Neural progenitor cell (in vitro differentiated cells): ENCODE results near the gene ARSB. TPM values are rescaled to one million over a fixed set of nuclear protein-coding genes. Genes with fewer than 3 reads are reported as not detected.

ENCODE experiments used
- DNase-seq: peaks from one replicate; pipeline ENCODE4 v3.0.0-alpha.2; 2016; ENCODE audit warnings: low spot score
- H2AFZ ChIP-seq: fragments of 200-600 bp; sonication (generic); replicated peaks from 2 replicates; pipeline ENCODE4 v1.6.1; 2016; ENCODE audit warnings: antibody characterized with exemption
- H3F3A ChIP-seq: fragments of 200-600 bp; sonication (generic); 2 replicates; pipeline ENCODE4 v1.6.1; 2016; ENCODE audit warnings: antibody characterized with exemption, low read depth
- H3K27ac ChIP-seq: fragments of 200-600 bp; sonication (generic); 2 replicates; pipeline ENCODE4 v1.5.1; 2016; ENCODE audit warnings: mild to moderate bottlenecking
- H3K27me3 ChIP-seq: fragments of 200-600 bp; sonication (generic); 2 replicates; pipeline ENCODE4 v1.6.1; 2016; ENCODE audit warnings: mild to moderate bottlenecking, moderate library complexity
- H3K36me3 ChIP-seq: fragments of 200-600 bp; sonication (generic); 2 replicates; pipeline ENCODE4 v1.5.1; 2016
- H3K4me1 ChIP-seq: fragments of 200-600 bp; sonication (generic); 2 replicates; pipeline ENCODE4 v1.6.1; 2016; ENCODE audit warnings: mixed run types
- H3K4me2 ChIP-seq: fragments of 200-600 bp; sonication (generic); 2 replicates; pipeline ENCODE4 v1.6.1; 2016
- H3K4me3 ChIP-seq: fragments of 200-600 bp; sonication (generic); 2 replicates; pipeline ENCODE4 v1.5.1; 2016
- H3K79me2 ChIP-seq: fragments of 200-600 bp; sonication (generic); 2 replicates; pipeline ENCODE4 v1.6.1; 2016; ENCODE audit warnings: low read depth
- H3K9ac ChIP-seq: fragments of 200-600 bp; sonication (generic); 2 replicates; pipeline ENCODE4 v1.6.1; 2016
- H3K9me3 ChIP-seq: fragments of 200-600 bp; sonication (generic); 2 replicates; pipeline ENCODE4 v1.5.1; 2016; ENCODE audit warnings: low read depth
- H4K20me1 ChIP-seq: fragments of 200-600 bp; sonication (generic); 2 replicates; pipeline ENCODE4 v1.6.1; 2016; ENCODE audit warnings: low read depth
- H3K27ac Mint-ChIP-seq: 3 replicates; pipeline ENCODE4 v1.8.0; 2021; ENCODE audit warnings: mixed read lengths
- H3K27me3 Mint-ChIP-seq: 2 replicates; pipeline ENCODE4 v1.8.0; 2022; ENCODE audit warnings: low read depth, mild to moderate bottlenecking, inconsistent platforms, moderate library complexity, mixed read lengths; ENCODE audit not compliant: insufficient read depth
- H3K36me3 Mint-ChIP-seq: 3 replicates; pipeline ENCODE4 v1.8.0; 2021; ENCODE audit warnings: mixed read lengths
- H3K4me1 Mint-ChIP-seq: 3 replicates; pipeline ENCODE4 v1.8.0; 2021; ENCODE audit warnings: mixed read lengths
- H3K4me3 Mint-ChIP-seq: 3 replicates; pipeline ENCODE4 v1.8.0; 2021; ENCODE audit warnings: mild to moderate bottlenecking, moderate library complexity, mixed read lengths
- H3K9me3 Mint-ChIP-seq: 3 replicates; pipeline ENCODE4 v1.8.0; 2020; ENCODE audit warnings: mixed read lengths
- CTCF ChIP-seq: fragments of 200-600 bp; sonication (generic); IDR thresholded peaks from 2 replicates; pipeline ENCODE4 v1.5.1; 2017; ENCODE audit warnings: antibody characterized with exemption, mild to moderate bottlenecking
- EZH2 ChIP-seq: fragments of 200-600 bp; sonication (generic); IDR thresholded peaks from 2 replicates; pipeline ENCODE4 v1.6.1; 2017; ENCODE audit warnings: antibody characterized with exemption, mild to moderate bottlenecking, moderate library complexity
- EZH2phosphoT487 ChIP-seq: fragments of 200-600 bp; sonication (generic); IDR thresholded peaks from 2 replicates; pipeline ENCODE4 v1.6.1; 2017; ENCODE audit warnings: antibody characterized with exemption
- total RNA-seq: library from RNA; depleted of rRNA; stranded (reverse); fragments of >200 nt; gene quantifications from 2 replicates; pipeline ENCODE4 v1.2.3, GENCODE V29; 2015; ENCODE audit warnings: low replicate concordance

The ARSB gene
- total RNA-seq, 1 donor from 2014 or later, result 15.3 TPM

- Mint-ChIP-seq H3K9me3 (no peaks in the 10 kb centered on the region), H3K27me3 (no peaks in the 10 kb centered on the region), H3K4me3 (no peak overlapping the region), H3K4me1 (peaks cover 18% of the 10 kb centered on the region), H3K27ac (no peak overlapping the region), H3K36me3 (peaks cover 8% of the 10 kb centered on the region)
- no peaks in the 10 kb centered on the region for H3K27me3 ChIP-seq
- DNase-seq, result peak; percentile 23
- no peaks in the 10 kb centered on the region for H3K79me2 ChIP-seq
- TF ChIP-seq EZH2phosphoT487 (no peak), CTCF (no peak), EZH2 (no peak)
- no peaks in the 10 kb centered on the region for H3K36me3 ChIP-seq
- peak overlapping the region; percentile 21 for H3K4me2 ChIP-seq
- H3K9ac ChIP-seq, result no peak overlapping the region
- peaks cover 18% of the 10 kb centered on the region for H3F3A ChIP-seq
- H3K9me3 ChIP-seq, result no peaks in the 10 kb centered on the region
- no peak overlapping the region for H3K4me3 ChIP-seq
- H3K4me1 ChIP-seq, result peaks cover 22% of the 10 kb centered on the region
- no peak overlapping the region for H3K27ac ChIP-seq
- H2AFZ ChIP-seq, result no peak overlapping the region
- no peaks in the 10 kb centered on the region for H4K20me1 ChIP-seq
Measured at GRCh38 chr5:78959767-78960166, 25.3 kb downstream of the ARSB start.

- TF ChIP-seq EZH2, result no peak
- no peak for TF ChIP-seq CTCF
- no peak overlapping the region for H3K4me3 Mint-ChIP-seq
- H4K20me1 ChIP-seq, result no peaks in the 10 kb centered on the region
- no peak overlapping the region for H3K4me3 ChIP-seq
- peaks cover 8% of the 10 kb centered on the region for H3K36me3 Mint-ChIP-seq
- H3K4me1 Mint-ChIP-seq, result peaks cover 18% of the 10 kb centered on the region
- no peak overlapping the region for H2AFZ ChIP-seq
- no peaks in the 10 kb centered on the region for H3K9me3 Mint-ChIP-seq
- no peaks in the 10 kb centered on the region for H3K79me2 ChIP-seq
- peak overlapping the region; percentile 21 for H3K4me2 ChIP-seq
- H3K9me3 ChIP-seq, result no peaks in the 10 kb centered on the region
- H3K9ac ChIP-seq, result no peak overlapping the region
- H3F3A ChIP-seq, result peaks cover 18% of the 10 kb centered on the region
- H3K27me3 Mint-ChIP-seq, result no peaks in the 10 kb centered on the region
- H3K27ac ChIP-seq, result peak overlapping the region; percentile 6
- H3K27ac Mint-ChIP-seq, result no peak overlapping the region
- peaks cover 22% of the 10 kb centered on the region for H3K4me1 ChIP-seq
- no peaks in the 10 kb centered on the region for H3K36me3 ChIP-seq
- peak; percentile 9 for DNase-seq
- no peaks in the 10 kb centered on the region for H3K27me3 ChIP-seq
Measured at GRCh38 chr5:78958672-78959445, 26.3 kb downstream of the ARSB start.

GRCh38 chr5:78956901-78957300, 28.2 kb downstream of the ARSB start:
- Histone ChIP-seq H3K79me2 (no peaks in the 10 kb centered on the region), H3F3A (peaks cover 18% of the 10 kb centered on the region), H3K36me3 (no peaks in the 10 kb centered on the region), H3K4me2 (no peak overlapping the region), H3K9me3 (no peaks in the 10 kb centered on the region), H2AFZ (no peak overlapping the region), H3K4me3 (no peak overlapping the region), H3K27ac (no peak overlapping the region), H3K4me1 (peaks cover 22% of the 10 kb centered on the region), H3K9ac (no peak overlapping the region), H4K20me1 (no peaks in the 10 kb centered on the region), H3K27me3 (no peaks in the 10 kb centered on the region)
- TF ChIP-seq EZH2 (no peak), CTCF (no peak), EZH2phosphoT487 (no peak)
- peaks cover 5% of the 10 kb centered on the region for H3K36me3 Mint-ChIP-seq
- H3K9me3 Mint-ChIP-seq, result no peaks in the 10 kb centered on the region
- H3K27me3 Mint-ChIP-seq, result no peaks in the 10 kb centered on the region
- DNase-seq, result no peak
- H3K4me1 Mint-ChIP-seq, result peaks cover 18% of the 10 kb centered on the region
- no peak overlapping the region for H3K27ac Mint-ChIP-seq
- no peak overlapping the region for H3K4me3 Mint-ChIP-seq
